ENCODE data around the gene THRB. TPM values are rescaled to one million over a fixed set of nuclear protein-coding genes. Genes with fewer than 3 reads are reported as not detected.

Gene THRB
- total and polyA plus RNA-seq, 9 of the 15 experiments (the other 6 are each of a cell fraction or from before 2014, with no cell fraction given) = 1.7 to 14.9 (median 6.9) TPM

- intact Hi-C loops (cut with micrococcal nuclease) (no loop called here), in situ Hi-C loops (cut with MboI) (no loop called here)
- Histone ChIP-seq H3K79me2 (ENCODE audit: control insufficient read depth, insufficient read depth, low read length) (no peaks in the 10 kb centered on the region), H3K9ac (ENCODE audit: insufficient read depth in 1 of 2, low read depth in 2 of 2, low read length in 2 of 2) (no peak overlapping the region), H3K9me3 (replicated peaks; ENCODE audit: control insufficient read depth, insufficient read depth, low read depth, low read length) (no peaks in the 10 kb centered on the region), H3K27me3 (ENCODE audit: control insufficient read depth in 2 of 2, insufficient read depth in 2 of 2, low read length in 2 of 2) (no peaks in the 10 kb centered on the region), H3K9me1 (ENCODE audit: control insufficient read depth, insufficient read depth, low read length) (no peaks in the 10 kb centered on the region), H3K4me3 (no peak overlapping the region), H2AFZ (ENCODE audit: low read depth, low read length) (peak overlapping the region; percentile 75), H3K36me3 (ENCODE audit: control insufficient read depth, insufficient read depth, low read length) (no peaks in the 10 kb centered on the region; the same call in 2 of the 3 replicates), H3K4me1 (replicated peaks in 1 of 2; ENCODE audit: control insufficient read depth in 2 of 2, insufficient read depth in 2 of 2, low read length in 2 of 2) (peaks cover 0 to 37% of the 10 kb centered on the region in 2 experiments; a peak in 3 of 5 replicates), H3K4me2 (ENCODE audit: insufficient read depth, low read length) (peak overlapping the region; percentile 49; the same call in 1 of the 2 replicates), H4K20me1 (replicated peaks; ENCODE audit: control insufficient read depth, insufficient read depth, low read length) (no peaks in the 10 kb centered on the region), H3K27ac (ENCODE audit: extremely low read depth, low read depth, low read length) (peak overlapping the region; percentile 40; the same call in 2 of the 3 replicates)
- peak; percentile 39 to 78 (median 61) for DNase-seq (ENCODE audit: extremely low read depth in 1 of 4, low spot score in 3 of 4)
- POLR2A ChIA-PET = interaction anchor here (0.7 to 2.5 kb wide), 9 partner anchors 10 to 589 kb away, joined by 3 to 19 read pairs (median 4); partner anchors contain the start of genes NKIRAS1 and RPL15
- ATAC-seq = peak; percentile 88
- CTCF ChIA-PET (ENCODE audit: low intra/inter-chr PET ratio) = no interaction called here
- WGBS (ENCODE audit: insufficient coverage, low coverage, missing lambda C conversion rate) = 4% methylated on average over 7 of the region's 7 CpGs
- BruUV-seq (replicated peaks) = no TSS peak
- peak; percentile 73 for FAIRE-seq
- TF ChIP-seq POLR2AphosphoS5 (IDR thresholded peaks at IDR 0.05; ENCODE audit: control insufficient read depth, insufficient read depth, low read depth, low read length) (peak; percentile 81), ZNF511 (CRISPR knock-in tag; IDR thresholded peaks at IDR 0.05) (no peak), ZFX (CRISPR knock-in tag; IDR thresholded peaks at IDR 0.05) (peak; percentile 59; the same call in 1 of the 2 replicates), ARNT (IDR thresholded peaks at IDR 0.05) (peak in 1 of 2 experiments; percentile 38; a peak in 1 of 4 replicates), TCF3 (CRISPR knock-in tag; IDR thresholded peaks at IDR 0.05) (peak; percentile 77), CREB1 (IDR thresholded peaks at IDR 0.05) (peak; percentile 37; the same call in 1 of the 2 replicates), CREB1 (CRISPR knock-in tag; IDR thresholded peaks at IDR 0.05) (no peak), TBP (optimal IDR thresholded peaks at IDR 0.05; ENCODE audit: low read depth, low read length) (peak; percentile 35), CBX3 (IDR thresholded peaks at IDR 0.05; ENCODE audit: borderline replicate concordance in 1 of 2, low read length in 2 of 2) (peak in 1 of 2 experiments; percentile 10; a peak in 1 of 3 replicates), SOX6 (IDR thresholded peaks at IDR 0.05) (peak; percentile 31; the same call in 1 of the 2 replicates), MIER1 (IDR thresholded peaks at IDR 0.05; ENCODE audit: low read depth) (no peak), USF2 (CRISPR knock-in tag; IDR thresholded peaks at IDR 0.05) (peak; percentile 72), ZC3H11A (IDR thresholded peaks at IDR 0.05; ENCODE audit: low read depth, low read length) (no peak), MYNN (IDR thresholded peaks at IDR 0.05) (no peak), MYNN (CRISPR knock-in tag; IDR thresholded peaks at IDR 0.05) (no peak), USF1 (CRISPR knock-in tag; IDR thresholded peaks at IDR 0.05) (peak; percentile 79), RAD51 (IDR thresholded peaks at IDR 0.05; ENCODE audit: borderline replicate concordance, low read depth) (peak; percentile 73; the same call in 1 of the 2 replicates), KDM1A (IDR thresholded peaks at IDR 0.05) (peak; percentile 52 to 55; a peak in 2 of 4 replicates), MAFK (IDR thresholded peaks at IDR 0.05; ENCODE audit: low read length) (peak; percentile 45; the same call in 1 of the 2 replicates), CEBPG (CRISPR knock-in tag; IDR thresholded peaks at IDR 0.05) (no peak), CEBPG (tag; conservative IDR thresholded peaks at IDR 0.05 in 1 of 2, IDR thresholded peaks at IDR 0.05 in 1 of 2) (peak in 1 of 2 experiments; percentile 48; a peak in 2 of 4 replicates), PML (IDR thresholded peaks at IDR 0.05; ENCODE audit: low read length) (peak; percentile 67)
Measured at GRCh38 chr3:24505691-24506550, 11.3 kb upstream of the THRB start.

Measured in K562 (cell line).